HepG2 (cell line): ENCODE measurements around the gene CLEC16A. TPM values are rescaled to one million over a fixed set of nuclear protein-coding genes. Genes with fewer than 3 reads are reported as not detected.
A peak's percentile ranks its signal among the peaks of the same experiment; 100 is the strongest.

ENCODE experiments used
- ATAC-seq: fragments of 200-7000 bp; cut with Tn5 transposase; 3 replicates; pipeline ENCODE4 v1.9.1; 2020; ENCODE audit warnings: mild to moderate bottlenecking, moderate library complexity
- BruUV-seq: library from RNA; stranded (reverse); fragments of 400-500 nt; replicated peaks from 2 replicates; lab custom pipeline; 2021; lab: Mats Ljungman, UMichigan
- CTCF ChIA-PET: fragments of 300-600 bp; formaldehyde crosslinking; extraction: SDS; loops from one replicate; lab custom pipeline; 2021; ENCODE audit warnings: low total read pairs, inconsistent platforms, low intra/inter-chr PET ratio; lab: Yijun Ruan, JAX
- POLR2A ChIA-PET: fragments of 350-600 bp; sonication (Branson Sonifier 250); formaldehyde crosslinking; loops from one replicate; lab custom pipeline; 2020; ENCODE audit warnings: antibody characterized with exemption, inconsistent platforms; lab: Yijun Ruan, JAX
- DNase-seq: peaks from one replicate; pipeline ENCODE4 v3.0.0-alpha.2; 2015; ENCODE audit warnings: low spot score
- FAIRE-seq: peaks from 3 replicates; lab custom pipeline; 2011; peaks lifted over from hg19 to GRCh38; lab: Jason Lieb, UNC
- H2AFZ ChIP-seq: one replicate; pipeline ENCODE4 v1.6.1; 2011; ENCODE audit warnings: low read length, inconsistent platforms
- H3K27ac ChIP-seq: fragments of 300-600 bp; 3 replicates; pipeline ENCODE4 v1.8.0; 2011; ENCODE audit warnings: mixed run types, mild to moderate bottlenecking, mixed read lengths, low read length, inconsistent platforms; ENCODE audit not compliant: insufficient read depth; ENCODE audit errors: extremely low read length
- H3K27me3 ChIP-seq, 2 experiments: fragments of 200-600 bp in 1 of 2; 2 replicates in 1 of 2; 3 replicates in 1 of 2; pipeline versions ENCODE4 v1.6.0 to v1.8.0; 2011; ENCODE audit warnings: low read length in 2 of 2, mild to moderate bottlenecking in 2 of 2, moderate library complexity in 2 of 2, inconsistent platforms in 1 of 2; ENCODE audit not compliant: insufficient read depth in 2 of 2, control insufficient read depth in 1 of 2
- H3K36me3 ChIP-seq, 2 experiments: fragments of 200-600 bp in 1 of 2; replicated peaks in 1 of 2; 2 replicates in 1 of 2; 3 replicates in 1 of 2; pipeline versions ENCODE4 v1.5.1 to v1.8.0; 2011; ENCODE audit warnings: low read length in 2 of 2, inconsistent platforms in 1 of 2; ENCODE audit not compliant: insufficient read depth in 2 of 2, control insufficient read depth in 1 of 2
- H3K4me1 ChIP-seq: 2 replicates; pipeline ENCODE4 v1.5.1; 2012; ENCODE audit warnings: low read length, inconsistent platforms; ENCODE audit not compliant: insufficient read depth
- H3K4me2 ChIP-seq: 2 replicates; pipeline ENCODE4 v1.6.0; 2011; ENCODE audit warnings: low read depth, low read length, inconsistent platforms
- H3K4me3 ChIP-seq, 3 experiments: fragments of 200-600 bp in 1 of 3; sonication (generic), shearing (Covaris generic) in 1 of 3; replicated peaks in 1 of 3; 2 replicates each; pipeline ENCODE4 v1.5.1; 2011 to 2016; ENCODE audit warnings: low read length in 3 of 3, inconsistent platforms in 2 of 3, low read depth in 2 of 3, mild to moderate bottlenecking in 2 of 3, control low read depth in 1 of 3, mixed read lengths in 1 of 3; ENCODE audit not compliant: insufficient read depth in 1 of 3
- H3K79me2 ChIP-seq: one replicate; pipeline ENCODE4 v1.6.1; 2011; ENCODE audit warnings: low read length, inconsistent platforms; ENCODE audit not compliant: insufficient read depth
- H3K9ac ChIP-seq: 2 replicates; pipeline ENCODE4 v1.6.0; 2011; ENCODE audit warnings: mild to moderate bottlenecking, low read depth, low read length, inconsistent platforms; ENCODE audit not compliant: insufficient read depth
- H3K9me3 ChIP-seq: 2 replicates; pipeline ENCODE4 v1.5.1; 2012; ENCODE audit warnings: mild to moderate bottlenecking, low read length
- H4K20me1 ChIP-seq: 2 replicates; pipeline ENCODE4 v1.6.0; 2011; ENCODE audit warnings: inconsistent platforms, mild to moderate bottlenecking, low read length, moderate library complexity; ENCODE audit not compliant: insufficient read depth
- ATM ChIP-seq: fragments of 450-650 bp; IDR thresholded peaks from 2 replicates; pipeline ENCODE4 v1.7.1; 2017; ENCODE audit warnings: mild to moderate bottlenecking, borderline replicate concordance
- CCDC6 ChIP-seq: sonication (generic); formaldehyde crosslinking; IDR thresholded peaks from 2 replicates; pipeline ENCODE4 v1.8.1; 2022; ENCODE audit warnings: mild to moderate bottlenecking, missing genetic modification reagents, moderate library complexity
- HNRNPLL ChIP-seq: fragments of 200-400 bp; formaldehyde crosslinking; IDR thresholded peaks from 2 replicates; pipeline ENCODE4 v1.6.1; 2017; ENCODE audit warnings: mild to moderate bottlenecking, low read depth, low read length; ENCODE audit not compliant: poor library complexity, severe bottlenecking
- NFE2L2 ChIP-seq: fragments of 150-350 bp; IDR thresholded peaks from 2 replicates; pipeline ENCODE4 v1.6.1; 2014; ENCODE audit warnings: low read length
- NR2F2 ChIP-seq: IDR thresholded peaks from 2 replicates; pipeline ENCODE4 v1.6.1; 2012; ENCODE audit warnings: low read depth, inconsistent platforms, borderline replicate concordance
- PCBP2 ChIP-seq: fragments of 200-400 bp; formaldehyde crosslinking; optimal IDR thresholded peaks from 2 replicates; pipeline ENCODE3; 2018; ENCODE audit warnings: low read length, low read depth; ENCODE audit not compliant: poor library complexity, severe bottlenecking
- PHF8 ChIP-seq: sonication (generic); formaldehyde crosslinking; IDR thresholded peaks from 2 replicates; pipeline ENCODE4 v1.5.0; 2020; ENCODE audit warnings: missing genetic modification reagents
- SIX4 ChIP-seq: sonication (generic); formaldehyde crosslinking; IDR thresholded peaks from 2 replicates; pipeline ENCODE4 v1.4.0; 2020; ENCODE audit warnings: missing genetic modification reagents
- SSRP1 ChIP-seq: IDR thresholded peaks from 2 replicates; pipeline ENCODE4 v1.6.1; 2016; ENCODE audit warnings: control low read depth
- TGIF2 ChIP-seq: IDR thresholded peaks from 2 replicates; pipeline ENCODE4 v1.6.1; 2016; ENCODE audit warnings: control low read depth, missing compliant biosample characterization
- ZBTB38 ChIP-seq: sonication (generic); formaldehyde crosslinking; IDR thresholded peaks from 2 replicates; pipeline ENCODE4 v1.5.1; 2020; ENCODE audit warnings: mild to moderate bottlenecking, missing genetic modification reagents
- ZNF350 ChIP-seq: sonication (generic); formaldehyde crosslinking; IDR thresholded peaks from 2 replicates; pipeline ENCODE4 v1.4.0; 2020; ENCODE audit warnings: mild to moderate bottlenecking, low read depth, missing genetic modification reagents, borderline replicate concordance
- ZNF629 ChIP-seq: sonication (generic); formaldehyde crosslinking; conservative IDR thresholded peaks from 2 replicates; pipeline ENCODE4 v1.5.0; 2020; ENCODE audit warnings: missing genetic modification reagents
- ZNF768 ChIP-seq: sonication (generic); formaldehyde crosslinking; IDR thresholded peaks from 2 replicates; pipeline ENCODE4 v1.4.0; 2020; ENCODE audit warnings: missing genetic modification reagents
- WGBS: methylation state at CpG from one replicate; pipeline ENCODE4 v1.1.6; 2017; ENCODE audit warnings: low lambda C conversion rate; 5-methylcytosine and 5-hydroxymethylcytosine counted together
- in situ Hi-C: cut with HindIII; loops from 2 replicates; pipeline ENCODE4 v1.10.0; 2017; ENCODE audit warnings: low pct_unique_long_range_greater_than_20kb; ENCODE audit not compliant: extremely low pct_ligation_motif_present
- intact Hi-C: fragments of 100-400 bp; cut with micrococcal nuclease; formaldehyde crosslinking; loops from one replicate; pipeline ENCODE4 v1.10.0; 2022; ENCODE audit not compliant: unreplicated experiment
- polyA plus RNA-seq, 8 experiments: library from polyadenylated mRNA; depleted of rRNA in 3 of 8; stranded (reverse) in 7 of 8; unstranded in 1 of 8; fragments of >200 nt; fragmentation: Illumina TruSeq in 4 of 8; extraction: Trizol in 4 of 8; gene quantifications; 2 replicates each; pipeline versions ENCODE4 v1.2.1 to v1.2.3, GENCODE V29; 2011 to 2016; ENCODE audit warnings: low read depth in 4 of 8, missing spikeins in 1 of 8, mixed read lengths in 1 of 8; ENCODE audit not compliant: insufficient read depth in 1 of 8
- total RNA-seq, 5 experiments: library from RNA; depleted of rRNA; stranded (reverse); fragments of >200 nt; fragmentation: Illumina TruSeq; extraction: Trizol; gene quantifications; 2 replicates each; pipeline ENCODE4 v1.2.3, GENCODE V29; 2016; ENCODE audit warnings: low read depth in 1 of 5
- TF ChIP-seq, protein P1 (sequence below): fragments of 450-650 bp; IDR thresholded peaks from 2 replicates; pipeline ENCODE4 v1.6.1; 2017; ENCODE audit warnings: mild to moderate bottlenecking
- TF ChIP-seq, protein P2 (sequence below): sonication (generic); formaldehyde crosslinking; IDR thresholded peaks from 2 replicates; pipeline ENCODE4 v1.9.0; 2021; ENCODE audit warnings: missing genetic modification reagents, borderline replicate concordance
- TF ChIP-seq, protein P3 (sequence below): sonication (generic); formaldehyde crosslinking; IDR thresholded peaks from 2 replicates; pipeline ENCODE4 v1.4.0; 2020; ENCODE audit warnings: missing genetic modification reagents

CLEC16A gene
- total and polyA plus RNA-seq, 2 of the 13 experiments (the other 11 are each of a cell fraction or from before 2014, with no cell fraction given) = 8.5 to 10.3 TPM

DNA sequence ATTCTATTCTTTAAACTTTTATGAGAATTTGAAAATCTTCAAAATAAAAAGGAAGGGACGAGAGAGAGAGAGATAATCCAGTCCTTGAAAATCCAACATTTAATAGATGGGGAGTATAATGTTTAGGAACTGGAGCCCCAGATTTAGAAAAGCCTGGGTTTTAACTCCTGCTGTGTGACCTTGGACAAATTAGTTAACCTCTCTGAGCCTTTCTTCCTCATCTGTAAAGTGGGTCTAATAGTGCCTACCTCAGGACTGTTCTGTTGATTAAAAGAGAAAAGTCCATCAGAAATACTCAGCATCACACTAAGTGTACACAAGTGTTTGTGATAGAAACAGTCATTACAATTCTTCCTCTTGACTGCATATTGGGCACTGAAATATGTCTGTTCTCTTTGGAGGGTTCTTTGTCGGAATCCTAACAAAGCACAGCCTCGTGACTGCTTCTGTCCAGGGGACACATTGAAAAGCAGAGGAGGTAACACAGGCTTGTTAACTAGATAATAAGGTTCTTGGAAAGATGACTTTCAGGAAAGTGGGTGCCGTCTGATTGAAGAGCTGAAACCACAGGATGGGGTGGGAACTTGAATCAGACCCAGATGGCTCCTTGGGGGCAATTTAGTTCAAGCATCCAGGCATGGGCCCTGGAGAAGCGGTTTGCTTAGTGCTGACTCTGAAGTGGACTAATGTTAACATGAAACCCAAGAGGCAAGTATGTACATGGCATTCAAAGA lies 128.2 kb downstream of the CLEC16A start:
- no peak for DNase-seq
- no peaks in the 10 kb centered on the region for H3K9me3 ChIP-seq
- no peak overlapping the region for H3K27ac ChIP-seq
- H2AFZ ChIP-seq = no peak overlapping the region
- H3K4me2 ChIP-seq = no peak overlapping the region
- no peak overlapping the region for H3K9ac ChIP-seq
- 94% methylated on average over 5 of the region's 5 CpGs for WGBS
- POLR2A ChIA-PET = no interaction called here
- CTCF ChIA-PET = no interaction called here
- TF ChIP-seq, protein P1, sequence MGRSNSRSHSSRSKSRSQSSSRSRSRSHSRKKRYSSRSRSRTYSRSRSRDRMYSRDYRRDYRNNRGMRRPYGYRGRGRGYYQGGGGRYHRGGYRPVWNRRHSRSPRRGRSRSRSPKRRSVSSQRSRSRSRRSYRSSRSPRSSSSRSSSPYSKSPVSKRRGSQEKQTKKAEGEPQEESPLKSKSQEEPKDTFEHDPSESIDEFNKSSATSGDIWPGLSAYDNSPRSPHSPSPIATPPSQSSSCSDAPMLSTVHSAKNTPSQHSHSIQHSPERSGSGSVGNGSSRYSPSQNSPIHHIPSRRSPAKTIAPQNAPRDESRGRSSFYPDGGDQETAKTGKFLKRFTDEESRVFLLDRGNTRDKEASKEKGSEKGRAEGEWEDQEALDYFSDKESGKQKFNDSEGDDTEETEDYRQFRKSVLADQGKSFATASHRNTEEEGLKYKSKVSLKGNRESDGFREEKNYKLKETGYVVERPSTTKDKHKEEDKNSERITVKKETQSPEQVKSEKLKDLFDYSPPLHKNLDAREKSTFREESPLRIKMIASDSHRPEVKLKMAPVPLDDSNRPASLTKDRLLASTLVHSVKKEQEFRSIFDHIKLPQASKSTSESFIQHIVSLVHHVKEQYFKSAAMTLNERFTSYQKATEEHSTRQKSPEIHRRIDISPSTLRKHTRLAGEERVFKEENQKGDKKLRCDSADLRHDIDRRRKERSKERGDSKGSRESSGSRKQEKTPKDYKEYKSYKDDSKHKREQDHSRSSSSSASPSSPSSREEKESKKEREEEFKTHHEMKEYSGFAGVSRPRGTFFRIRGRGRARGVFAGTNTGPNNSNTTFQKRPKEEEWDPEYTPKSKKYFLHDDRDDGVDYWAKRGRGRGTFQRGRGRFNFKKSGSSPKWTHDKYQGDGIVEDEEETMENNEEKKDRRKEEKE = no peak
- TF ChIP-seq HNRNPLL (no peak), ZNF768 (CRISPR knock-in tag) (peak; percentile 57; the same call in 1 of the 2 replicates), ZBTB38 (CRISPR knock-in tag) (no peak), CCDC6 (no peak), PHF8 (no peak), ZNF350 (CRISPR knock-in tag) (no peak), SSRP1 (CRISPR knock-in tag) (no peak), NR2F2 (no peak), PCBP2 (no peak), SIX4 (CRISPR knock-in tag) (no peak), ZNF629 (CRISPR knock-in tag) (peak; percentile 54; the same call in 1 of the 2 replicates), NFE2L2 (no peak), ATM (no peak), TGIF2 (CRISPR knock-in tag) (no peak)
- TF ChIP-seq, protein P2, sequence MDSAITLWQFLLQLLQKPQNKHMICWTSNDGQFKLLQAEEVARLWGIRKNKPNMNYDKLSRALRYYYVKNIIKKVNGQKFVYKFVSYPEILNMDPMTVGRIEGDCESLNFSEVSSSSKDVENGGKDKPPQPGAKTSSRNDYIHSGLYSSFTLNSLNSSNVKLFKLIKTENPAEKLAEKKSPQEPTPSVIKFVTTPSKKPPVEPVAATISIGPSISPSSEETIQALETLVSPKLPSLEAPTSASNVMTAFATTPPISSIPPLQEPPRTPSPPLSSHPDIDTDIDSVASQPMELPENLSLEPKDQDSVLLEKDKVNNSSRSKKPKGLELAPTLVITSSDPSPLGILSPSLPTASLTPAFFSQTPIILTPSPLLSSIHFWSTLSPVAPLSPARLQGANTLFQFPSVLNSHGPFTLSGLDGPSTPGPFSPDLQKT = no peak
- TF ChIP-seq, protein P3, sequence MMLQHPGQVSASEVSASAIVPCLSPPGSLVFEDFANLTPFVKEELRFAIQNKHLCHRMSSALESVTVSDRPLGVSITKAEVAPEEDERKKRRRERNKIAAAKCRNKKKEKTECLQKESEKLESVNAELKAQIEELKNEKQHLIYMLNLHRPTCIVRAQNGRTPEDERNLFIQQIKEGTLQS (CRISPR knock-in tag) = no peak
- TF ChIP-seq, all 625 proteins: peak for 2
- ATAC-seq (no peak), FAIRE-seq (no peak)
- H4K20me1 ChIP-seq = no peaks in the 10 kb centered on the region
- in situ Hi-C loops (no loop called here), intact Hi-C loops (no loop called here)
- H3K4me3 ChIP-seq = no peak overlapping the region
- H3K27me3 ChIP-seq = no peaks in the 10 kb centered on the region
- BruUV-seq = no TSS peak
- H3K4me1 ChIP-seq = peaks cover 10% of the 10 kb centered on the region
- no peaks in the 10 kb centered on the region for H3K36me3 ChIP-seq
- H3K79me2 ChIP-seq = no peaks in the 10 kb centered on the region
